Right atrium auricular region (tissue), 2 donors: ENCODE measurements around the gene ESPNL. TPM values are rescaled to one million over a fixed set of nuclear protein-coding genes. Genes with fewer than 3 reads are reported as not detected.
A peak's percentile ranks its signal among the peaks of the same experiment; 100 is the strongest.

Source experiments
- DNase-seq: peaks from one replicate; pipeline ENCODE4 v3.0.0-alpha.2; 2019; ENCODE audit warnings: low spot score
- H3K27ac ChIP-seq, 2 donors: fragments of 200-600 bp; sonication (generic); 1 replicate in 1 of 2; 2 replicates in 1 of 2; pipeline ENCODE4 v1.5.1; 2016 to 2019
- H3K27me3 ChIP-seq, 2 donors: fragments of 200-600 bp; sonication (generic); one replicate each; pipeline versions ENCODE4 v1.5.1 to v1.6.0; 2017 to 2019
- H3K36me3 ChIP-seq: fragments of 200-600 bp; sonication (generic); one replicate; pipeline ENCODE4 v1.5.1; 2016
- H3K4me1 ChIP-seq, 2 donors: fragments of 200-600 bp; sonication (generic); one replicate each; pipeline versions ENCODE4 v1.5.1 to v1.6.0; 2017 to 2019
- H3K4me3 ChIP-seq, 2 donors: fragments of 200-600 bp; sonication (generic); 1 replicate in 1 of 2; 2 replicates in 1 of 2; pipeline ENCODE4 v1.5.1; 2017 to 2019; ENCODE audit warnings: mild to moderate bottlenecking in 1 of 2, moderate library complexity in 1 of 2
- H3K9me3 ChIP-seq, 2 donors: fragments of 200-600 bp; sonication (generic); one replicate each; pipeline ENCODE4 v1.5.1; 2019
- CTCF ChIP-seq, 2 donors: fragments of 200-600 bp; sonication (generic); IDR thresholded peaks; one replicate each; pipeline ENCODE4 v1.5.1; 2019; ENCODE audit warnings: antibody characterized with exemption in 2 of 2
- total RNA-seq, 2 donors: library from RNA; depleted of rRNA; stranded (reverse); fragments of >200 nt; gene quantifications; one replicate each; pipeline ENCODE4 v1.1.0, GENCODE V29; 2016

ESPNL gene
- total RNA-seq, 2 donors from 2014 or later = 0.26 to 2.0 TPM

GRCh38 chr2:238143239-238143951, 43.3 kb downstream of the ESPNL start:
- peaks cover 0 to 52% of the 10 kb centered on the region in 2 donors for H3K4me1 ChIP-seq
- no peak overlapping the region for H3K4me3 ChIP-seq
- H3K27me3 ChIP-seq = no peaks in the 10 kb centered on the region
- no peak for DNase-seq
- H3K27ac ChIP-seq = peak overlapping the region; percentile 66 to 89
- TF ChIP-seq CTCF (IDR thresholded peaks at IDR 0.05) = no peak
- no peaks in the 10 kb centered on the region for H3K9me3 ChIP-seq
- peaks cover 9% of the 10 kb centered on the region for H3K36me3 ChIP-seq

- DNase-seq = no peak
- no peak for TF ChIP-seq CTCF (IDR thresholded peaks at IDR 0.05)
- H3K4me1 ChIP-seq = peaks cover 0 to 45% of the 10 kb centered on the region in 2 donors
- H3K9me3 ChIP-seq = no peaks in the 10 kb centered on the region
- H3K27me3 ChIP-seq = no peaks in the 10 kb centered on the region
- no peak overlapping the region for H3K4me3 ChIP-seq
- peaks cover 16% of the 10 kb centered on the region for H3K36me3 ChIP-seq
- H3K27ac ChIP-seq = peak overlapping the region; percentile 66 to 89
Observed at GRCh38 chr2:238144262-238144661, 44.1 kb downstream of the ESPNL start.

GRCh38 chr2:238145046-238145445, 44.9 kb downstream of the ESPNL start:
- Histone ChIP-seq H3K36me3 (peaks cover 16% of the 10 kb centered on the region), H3K4me1 (peaks cover 0 to 38% of the 10 kb centered on the region in 2 donors), H3K9me3 (no peaks in the 10 kb centered on the region), H3K27me3 (no peaks in the 10 kb centered on the region), H3K4me3 (no peak overlapping the region), H3K27ac (peak overlapping the region in 1 of 2 donors; percentile 89)
- DNase-seq = no peak
- no peak for TF ChIP-seq CTCF (IDR thresholded peaks at IDR 0.05)

GRCh38 chr2:238145851-238146250, 45.7 kb downstream of the ESPNL start:
- Histone ChIP-seq H3K36me3 (peaks cover 12% of the 10 kb centered on the region), H3K9me3 (no peaks in the 10 kb centered on the region), H3K4me3 (no peak overlapping the region), H3K27ac (no peak overlapping the region), H3K4me1 (peaks cover 0 to 32% of the 10 kb centered on the region in 2 donors), H3K27me3 (no peaks in the 10 kb centered on the region)
- no peak for TF ChIP-seq CTCF (IDR thresholded peaks at IDR 0.05)
- DNase-seq = no peak

GRCh38 chr2:238146884-238147544, 46.9 kb downstream of the ESPNL start:
- TF ChIP-seq CTCF (IDR thresholded peaks at IDR 0.05) = no peak
- H3K36me3 ChIP-seq = peaks cover 8% of the 10 kb centered on the region
- no peaks in the 10 kb centered on the region for H3K27me3 ChIP-seq
- H3K27ac ChIP-seq = no peak overlapping the region
- no peak overlapping the region for H3K4me3 ChIP-seq
- no peaks in the 10 kb centered on the region for H3K9me3 ChIP-seq
- no peak for DNase-seq
- peaks cover 0 to 20% of the 10 kb centered on the region in 2 donors for H3K4me1 ChIP-seq
